GM21825 (cell line): ENCODE results near the gene LHX4.

Experiments used
- ATAC-seq: cut with Tn5 transposase; IDR thresholded peaks from one replicate; pipeline ENCODE4 v1.9.1; 2021; ENCODE audit warnings: mild to moderate bottlenecking, moderate library complexity; ENCODE audit not compliant: unreplicated experiment

The LHX4 gene

DNA sequence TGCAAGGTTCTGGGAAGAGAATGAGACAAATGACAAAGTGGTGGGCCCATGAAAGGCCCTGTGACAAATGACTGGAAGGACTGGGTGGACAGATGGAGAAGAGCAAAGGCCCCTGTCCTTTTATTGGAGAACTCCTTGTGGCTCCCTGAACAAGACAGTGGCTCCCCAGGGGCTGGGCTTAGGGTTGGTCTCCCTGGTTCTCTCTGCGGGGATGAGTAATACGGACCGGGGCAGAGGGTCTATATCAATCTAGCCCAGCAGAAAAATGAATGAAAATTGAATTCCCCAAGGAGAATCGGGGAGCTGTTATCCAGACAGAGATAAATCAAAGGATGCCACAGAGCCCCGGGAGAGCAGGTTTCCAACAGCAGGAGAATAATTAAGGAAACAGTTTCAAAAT lies 5.2 kb upstream of the LHX4 start:
- no peak for ATAC-seq

- no peak for ATAC-seq
Observed at GRCh38 chr1:180225403-180225802, 4.7 kb upstream of the LHX4 start.

- ATAC-seq: no peak
Observed at GRCh38 chr1:180227861-180228647, 2.0 kb upstream of the LHX4 start.

- no peak for ATAC-seq
Observed at GRCh38 chr1:180228648-180229482, 1.2 kb upstream of the LHX4 start.

- no peak for ATAC-seq
Observed at GRCh38 chr1:180230416-180230790, 339 bp downstream of the LHX4 start.

GRCh38 chr1:180230791-180231505 lies 884 bp downstream of the LHX4 start:
- ATAC-seq: no peak

- ATAC-seq: no peak
Observed at GRCh38 chr1:180231506-180231921, 1.4 kb downstream of the LHX4 start.

GRCh38 chr1:180231936-180232335 lies 1.9 kb downstream of the LHX4 start:
- no peak for ATAC-seq

- ATAC-seq: no peak
Observed at GRCh38 chr1:180232521-180233043, 2.5 kb downstream of the LHX4 start.

DNA sequence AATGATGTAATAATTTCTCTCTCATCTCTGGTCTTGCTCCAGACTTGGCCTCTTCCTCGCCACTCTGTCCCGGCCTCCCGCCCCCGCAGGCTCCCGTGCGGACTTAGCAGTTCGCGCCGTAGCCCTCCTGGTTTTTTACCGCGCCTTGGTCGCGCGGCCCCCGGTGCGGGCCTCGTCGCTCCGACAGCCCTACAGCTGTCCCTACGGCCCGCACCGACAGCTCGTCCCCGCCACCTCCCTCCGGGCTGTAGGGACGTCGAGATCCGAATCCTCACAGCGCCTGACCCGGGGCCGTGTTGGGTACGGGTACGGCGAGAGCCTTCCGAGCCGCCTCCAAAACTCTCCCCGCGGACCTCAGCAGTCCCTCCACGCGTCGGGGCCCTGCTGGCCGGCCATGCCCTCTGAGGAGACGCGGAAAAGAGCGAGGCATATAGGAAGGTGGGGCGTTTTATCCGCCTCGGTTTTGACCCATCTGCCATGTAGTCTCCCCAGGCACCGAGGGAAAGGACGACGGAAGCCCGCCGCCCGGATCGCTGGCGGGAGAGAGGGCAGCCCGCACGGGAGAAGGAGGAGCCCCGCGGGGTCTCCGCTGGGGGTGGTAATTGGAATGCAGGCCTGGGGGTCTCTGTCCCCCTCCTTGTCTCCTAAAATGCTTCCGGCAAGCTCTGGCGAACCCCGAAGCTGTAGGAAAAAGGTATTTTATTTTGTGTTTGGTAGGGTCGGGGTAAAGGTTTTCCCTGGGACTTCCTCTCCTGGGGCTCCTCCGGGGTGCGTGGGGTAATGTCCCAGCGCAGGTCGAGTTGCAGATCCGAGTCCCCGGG lies 3.3 kb downstream of the LHX4 start:
- ATAC-seq: no peak

DNA sequence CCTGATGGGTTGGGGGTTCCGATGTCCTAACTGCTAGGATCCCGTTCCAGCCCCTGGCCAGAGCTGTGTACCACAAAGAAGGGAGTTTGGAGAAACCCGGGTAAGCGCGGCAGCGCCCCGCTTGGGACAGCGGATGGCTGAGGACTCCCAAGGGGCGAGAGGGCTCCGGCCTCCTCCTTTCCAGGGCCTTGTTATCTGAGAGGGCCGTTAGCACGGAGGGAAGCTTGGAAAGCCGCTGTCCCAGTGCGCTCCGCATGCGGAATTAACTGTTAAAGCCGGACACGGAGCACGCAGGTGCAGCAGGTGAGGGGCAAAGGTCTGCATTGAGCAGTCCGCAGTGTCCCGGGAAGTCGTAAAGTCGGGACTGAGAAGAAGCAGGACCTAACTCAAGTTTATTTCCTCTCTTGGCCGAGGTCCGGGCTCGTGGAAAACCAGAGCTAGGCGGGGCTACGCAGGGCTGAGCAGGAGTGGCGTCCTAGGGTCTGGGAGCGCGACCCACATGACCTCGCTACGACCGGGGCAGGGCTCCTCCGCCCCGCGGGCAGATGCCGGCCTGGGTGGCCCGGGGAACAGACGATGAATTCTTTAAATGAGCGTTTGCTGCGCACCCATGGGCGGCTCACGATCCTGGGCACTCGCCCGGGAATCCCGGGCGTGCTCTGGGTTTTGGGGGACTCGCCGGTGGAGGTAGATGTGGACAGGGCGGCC lies 4.5 kb downstream of the LHX4 start:
- ATAC-seq: no peak

- ATAC-seq: no peak
Observed at GRCh38 chr1:180235077-180235501, 5.0 kb downstream of the LHX4 start.

DNA sequence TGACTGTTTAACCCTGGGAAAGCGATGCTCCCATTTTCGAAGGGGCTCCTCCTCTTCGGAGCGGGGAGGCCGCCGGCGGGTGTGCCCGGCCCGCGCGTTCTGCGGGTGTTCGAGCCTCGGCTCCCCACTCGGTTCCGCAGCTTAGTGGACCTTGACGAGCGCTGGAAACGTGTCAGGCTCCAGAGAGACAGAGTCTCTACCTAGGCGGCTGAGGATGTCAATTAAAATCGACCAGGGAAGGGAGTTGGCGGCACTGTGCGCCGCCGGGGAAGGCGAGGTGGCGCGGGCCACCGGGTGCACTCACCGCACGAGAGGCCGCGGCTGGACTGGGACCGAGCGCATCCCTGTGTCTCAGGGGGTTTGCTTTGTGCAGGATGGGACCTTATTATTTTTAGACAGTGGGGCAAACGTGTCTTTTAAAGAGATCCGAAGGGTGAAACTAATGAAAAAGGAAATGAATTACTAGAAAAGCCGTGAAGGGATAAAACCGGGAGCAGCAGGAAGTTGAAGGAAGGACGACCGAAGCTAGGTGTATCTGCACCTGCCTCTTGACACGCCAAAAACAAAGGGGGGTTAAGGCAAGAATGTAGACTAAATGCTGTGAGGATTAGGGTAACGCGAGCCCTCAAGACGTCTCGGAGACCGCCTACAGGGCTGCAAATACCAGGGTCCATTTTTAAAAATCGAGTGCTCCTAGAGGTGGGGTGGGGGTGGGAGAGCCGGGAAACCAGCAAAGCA lies 5.6 kb downstream of the LHX4 start:
- no peak for ATAC-seq

GRCh38 chr1:180236698-180237509 lies 6.8 kb downstream of the LHX4 start:
- no peak for ATAC-seq

- no peak for ATAC-seq
Observed at GRCh38 chr1:180237869-180238476, 7.9 kb downstream of the LHX4 start.

GRCh38 chr1:180238675-180239074 lies 8.6 kb downstream of the LHX4 start:
- ATAC-seq: no peak

- no peak for ATAC-seq
Observed at GRCh38 chr1:180239145-180240096, 9.4 kb downstream of the LHX4 start.
